Measurements from ENCODE around the gene PNMA6A.
"Not testable (repeated sequence)": the region's sequence is repeated elsewhere in the genome, so short reads cannot be mapped to it uniquely, and the experiment has no call there.

PNMA6A gene

DNA sequence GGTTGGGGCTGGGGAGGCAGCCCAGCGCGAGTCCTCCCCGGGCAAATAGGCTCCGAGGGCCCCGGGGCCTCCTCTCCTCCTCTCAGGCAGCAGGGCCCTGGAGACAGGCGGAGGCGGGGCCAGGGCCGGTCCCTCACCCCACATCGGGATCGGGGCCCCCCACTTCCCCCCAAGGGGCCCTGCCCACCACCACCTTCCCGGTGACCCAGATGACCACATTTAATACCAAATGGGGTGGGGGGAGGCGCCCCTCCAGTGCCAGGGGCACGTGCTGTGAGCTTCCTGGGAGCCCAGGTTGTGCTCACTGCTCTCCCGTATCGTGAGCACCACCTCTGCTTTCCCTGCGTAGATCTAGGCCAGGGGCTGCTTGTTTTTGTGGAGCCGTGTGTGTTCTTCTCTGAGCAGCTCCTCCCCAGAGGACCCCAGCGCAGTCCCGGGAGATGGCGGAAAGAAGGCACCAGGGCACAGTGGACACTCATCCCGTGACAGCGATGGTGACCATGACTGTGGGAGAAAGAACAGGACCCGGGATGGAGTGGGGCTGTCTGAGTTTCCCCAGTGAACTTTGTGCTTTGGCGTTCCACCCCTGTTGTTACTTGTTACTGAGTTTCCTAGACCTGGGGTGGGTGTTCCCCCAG lies 2.1 kb downstream of the PNMA6A start:
- no peak overlapping the region for H3K4me3 ChIP-seq (ENCODE audit: low read depth, low read length)
- DNase-seq (ENCODE audit: low read depth) = no peak

DNA sequence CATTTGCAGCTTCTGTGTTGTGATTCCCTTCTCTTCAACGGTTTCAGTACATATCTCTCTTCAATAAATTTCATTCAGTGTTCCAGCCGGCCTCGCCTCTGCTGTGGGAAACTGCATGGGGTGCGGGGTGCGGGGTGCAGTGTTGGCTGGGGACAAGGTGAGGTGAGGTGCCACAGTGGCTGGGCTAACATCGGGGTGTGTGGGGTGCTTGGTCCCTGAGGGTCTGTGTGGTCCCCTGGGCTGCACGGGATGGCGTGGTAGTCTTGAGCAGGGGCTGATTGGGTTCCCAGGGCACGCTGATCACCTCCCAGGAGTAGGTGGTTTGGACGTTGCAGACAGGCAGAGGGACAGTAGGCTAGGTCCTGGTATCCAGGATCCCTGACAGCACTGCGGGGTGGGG lies 2.7 kb downstream of the PNMA6A start:
- no peak for DNase-seq (ENCODE audit: low read depth)

DNA sequence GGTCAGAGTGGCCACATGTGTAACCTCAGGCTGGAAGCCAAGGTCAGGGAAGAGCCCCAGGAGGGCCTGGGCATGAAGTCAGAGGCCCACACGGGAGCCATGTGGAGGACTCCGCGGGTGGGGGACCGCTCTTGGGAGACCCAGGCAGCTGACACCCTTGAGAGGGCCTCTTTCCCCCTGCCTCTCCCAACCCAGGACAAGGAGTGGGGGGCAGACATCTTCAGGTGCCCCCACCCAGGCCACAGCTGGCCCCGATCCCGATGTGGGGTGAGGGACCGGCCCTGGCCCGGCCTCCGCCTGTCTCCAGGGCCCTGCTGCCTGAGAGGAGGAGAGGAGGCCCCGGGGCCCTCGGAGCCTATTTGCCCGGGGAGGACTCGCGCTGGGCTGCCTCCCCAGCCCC lies 3.1 kb downstream of the PNMA6A start:
- DNase-seq (ENCODE audit: low read depth) = no peak
- no peak overlapping the region for H3K4me3 ChIP-seq (ENCODE audit: low read depth, low read length)

More for the DNA sequence above, 2.7 kb downstream of the PNMA6A start:
- no peak overlapping the region for H3K4me3 ChIP-seq (ENCODE audit: low read depth, low read length)

DNA sequence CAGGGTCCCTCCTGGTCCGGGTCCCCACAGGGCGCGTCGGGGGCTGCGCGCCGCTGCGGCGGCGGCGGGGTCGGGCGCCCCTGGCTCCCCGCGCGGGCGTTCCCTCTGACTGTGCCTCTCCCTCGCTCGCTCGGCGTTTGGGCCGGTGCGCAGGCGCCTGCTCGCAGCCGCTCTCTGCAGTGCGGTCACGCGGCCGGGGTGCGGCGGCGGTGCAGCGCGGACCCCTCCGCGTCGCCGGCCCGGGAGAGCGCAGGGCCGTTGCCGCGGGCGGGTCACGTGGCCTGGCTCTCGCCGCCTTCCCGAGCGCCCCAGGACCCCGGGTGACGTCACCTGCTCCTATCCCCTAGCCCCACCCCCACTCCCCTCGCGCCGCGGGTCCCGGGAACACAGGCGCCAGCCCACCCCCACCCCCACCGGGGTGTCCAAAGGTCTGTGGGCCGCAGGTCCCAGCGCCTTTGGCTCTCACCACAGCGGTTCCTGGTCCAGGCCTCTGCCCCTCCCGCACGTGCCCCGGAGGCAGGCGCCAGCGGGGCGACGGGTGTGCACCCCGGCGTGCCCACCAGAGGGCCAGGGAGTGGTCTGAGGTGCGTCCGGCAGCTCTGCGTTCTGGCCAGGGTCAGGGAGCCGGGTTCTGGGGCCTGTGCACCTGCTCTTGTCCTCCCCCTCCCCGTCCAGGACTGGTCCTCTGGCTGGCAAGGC lies 5.3 kb downstream of the PNMA6A start:
- not testable (repeated sequence) for H3K4me3 ChIP-seq (ENCODE audit: low read depth, low read length); DNase-seq (ENCODE audit: low read depth)

DNA sequence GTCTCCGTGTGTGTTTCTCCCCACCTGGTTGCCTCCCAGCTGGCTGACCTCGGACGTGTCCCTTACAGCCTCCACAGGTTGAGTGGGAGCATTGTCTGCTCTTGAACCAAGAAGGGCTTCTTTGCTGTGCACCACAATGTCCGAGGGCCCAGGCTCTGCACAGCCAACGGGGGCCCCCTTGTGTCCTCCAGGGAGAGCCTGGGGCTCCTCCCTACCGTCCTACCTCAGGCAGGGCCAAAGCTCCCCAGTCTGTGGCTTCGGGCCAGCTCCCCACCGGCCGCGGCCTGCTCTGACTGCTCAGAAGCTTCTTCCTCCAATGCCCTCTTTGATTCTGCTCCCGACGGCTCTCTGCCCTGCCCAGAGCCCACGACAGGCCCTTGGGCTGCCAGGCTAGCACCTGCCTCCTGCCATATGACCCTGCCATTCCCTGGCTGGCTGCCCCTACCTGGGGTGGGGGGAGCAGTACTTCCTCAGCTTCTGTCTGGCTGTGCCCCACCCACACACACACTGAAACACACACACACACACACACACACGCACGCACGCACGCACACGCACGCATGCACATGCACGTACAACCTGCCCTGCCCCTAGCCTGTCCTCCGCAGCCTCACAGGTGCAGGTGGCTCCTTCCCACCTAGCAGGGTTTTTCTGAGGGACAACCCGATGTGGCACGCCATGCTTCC lies 11.1 kb downstream of the PNMA6A start:
- not testable (repeated sequence) for DNase-seq (ENCODE audit: low read depth); H3K4me3 ChIP-seq (ENCODE audit: low read depth, low read length)

DNA sequence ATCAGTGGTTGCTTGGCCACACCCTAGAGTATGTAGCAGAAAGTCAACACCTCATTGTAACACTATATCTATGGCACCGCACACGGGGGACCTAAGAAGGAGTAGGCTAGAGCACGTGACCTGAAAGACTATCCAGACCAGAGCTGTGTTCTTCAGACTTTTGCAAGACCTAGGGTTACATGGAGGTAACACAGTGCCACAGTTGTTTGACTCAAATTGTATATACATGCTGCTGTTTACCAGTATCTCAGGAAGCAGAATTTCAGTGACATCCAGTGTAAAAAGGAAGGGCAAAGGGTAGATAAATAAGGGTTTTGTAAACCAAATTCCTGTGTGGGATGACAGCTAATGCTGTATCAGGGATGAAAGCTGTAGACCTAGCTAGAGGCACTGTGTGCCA lies 30.2 kb downstream of the PNMA6A start:
- no peak for DNase-seq (ENCODE audit: low read depth)

DNA sequence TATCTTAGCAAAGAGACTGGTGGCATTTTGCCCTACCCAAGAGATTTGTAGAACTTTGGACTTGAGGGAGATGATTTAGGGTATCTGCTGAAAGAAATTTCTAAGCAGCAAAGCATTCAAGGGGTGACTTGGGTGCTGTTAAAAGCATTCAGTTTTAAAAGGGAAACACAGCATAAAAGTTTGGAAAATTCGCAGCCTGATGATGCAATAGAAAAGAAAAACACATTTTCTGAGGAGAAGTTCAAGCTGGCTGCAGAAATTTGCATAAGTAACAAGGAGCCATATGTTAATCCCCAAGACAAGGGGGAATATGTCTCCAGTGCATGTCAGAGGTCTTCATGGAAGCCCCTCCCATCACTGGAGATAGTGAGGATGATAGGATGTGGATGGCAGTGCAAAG lies 32.7 kb downstream of the PNMA6A start:
- DNase-seq (ENCODE audit: low read depth); H3K4me3 ChIP-seq (ENCODE audit: low read depth, low read length): not testable (repeated sequence)

More for the DNA sequence above, 30.2 kb downstream of the PNMA6A start:
- H3K4me3 ChIP-seq (ENCODE audit: low read depth, low read length) = no peak overlapping the region

DNA sequence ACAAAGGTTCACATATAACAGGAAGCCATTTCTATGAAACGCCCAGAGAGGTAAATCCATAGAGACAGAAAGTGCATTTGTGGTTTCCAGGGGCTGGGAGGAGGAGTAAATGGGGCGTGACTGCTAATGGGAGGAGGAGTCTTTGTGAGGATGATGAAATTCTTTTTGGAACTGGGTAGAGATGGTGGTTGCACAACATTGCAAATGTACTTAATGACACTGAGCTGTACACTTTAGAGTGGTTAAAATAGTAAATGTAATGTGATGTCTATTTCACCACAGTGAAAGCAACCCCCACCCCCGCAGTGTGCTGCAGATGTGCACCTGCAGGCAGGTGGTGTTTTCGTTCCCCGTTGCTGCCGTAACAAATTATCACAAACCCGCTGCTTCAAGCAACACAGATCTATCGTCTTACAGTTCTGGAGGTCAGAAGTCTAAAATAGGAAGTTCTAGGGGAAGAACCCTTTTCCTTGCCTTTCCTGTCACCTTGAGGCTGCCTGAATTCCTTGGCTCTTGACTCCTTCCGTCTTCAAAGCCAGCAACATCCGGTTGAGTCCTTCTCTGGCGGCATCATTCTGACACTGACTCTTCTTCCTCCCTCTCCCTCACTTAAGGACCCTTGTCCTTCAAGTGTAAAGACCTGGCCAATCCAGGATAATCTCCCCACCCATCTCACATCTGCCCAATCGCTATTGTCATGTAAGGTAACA lies 34.0 kb downstream of the PNMA6A start:
- H3K4me3 ChIP-seq (ENCODE audit: low read depth, low read length); DNase-seq (ENCODE audit: low read depth): not testable (repeated sequence)

DNA sequence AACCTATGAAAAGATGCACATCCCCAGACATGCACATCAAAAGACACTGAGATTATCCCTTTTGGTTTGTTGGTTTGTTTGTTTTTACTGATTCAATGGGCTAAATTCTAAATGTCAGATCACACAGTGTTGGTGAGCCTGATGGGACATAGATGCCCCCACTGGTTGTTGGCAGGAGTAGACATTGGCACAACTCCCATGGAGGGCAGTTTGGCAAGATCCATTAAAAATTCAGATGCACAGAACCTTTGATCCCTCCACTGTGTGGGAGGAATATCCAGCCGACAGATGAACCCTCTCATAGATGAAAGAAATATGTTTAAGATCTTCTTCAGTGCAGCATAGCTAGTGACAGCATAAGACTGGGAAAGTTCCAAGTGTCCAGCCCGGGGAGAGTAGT lies 38.5 kb downstream of the PNMA6A start:
- not testable (repeated sequence) for H3K4me3 ChIP-seq (ENCODE audit: low read depth, low read length); DNase-seq (ENCODE audit: low read depth)

DNA sequence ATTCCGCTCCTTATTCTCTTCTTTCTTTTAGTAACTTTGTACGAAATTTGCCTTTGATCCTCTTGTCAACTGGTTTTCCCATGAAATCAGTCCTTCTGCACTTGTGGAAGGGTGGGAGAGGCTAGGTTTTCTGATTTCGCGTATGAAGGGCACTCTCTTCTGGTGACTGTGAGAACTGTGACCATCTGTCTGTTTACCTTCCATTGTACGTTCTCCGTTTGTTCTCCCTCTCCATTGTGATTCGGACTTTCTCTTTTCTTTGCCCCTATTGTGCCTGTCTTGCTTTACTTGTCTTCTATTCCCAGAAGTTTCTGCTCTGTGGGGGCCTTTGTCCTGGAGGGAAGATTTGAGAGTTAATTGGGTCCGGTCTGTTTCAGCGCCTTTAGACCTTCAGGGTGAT lies 41.6 kb downstream of the PNMA6A start:
- DNase-seq (ENCODE audit: low read depth); H3K4me3 ChIP-seq (ENCODE audit: low read depth, low read length): not testable (repeated sequence)

DNA sequence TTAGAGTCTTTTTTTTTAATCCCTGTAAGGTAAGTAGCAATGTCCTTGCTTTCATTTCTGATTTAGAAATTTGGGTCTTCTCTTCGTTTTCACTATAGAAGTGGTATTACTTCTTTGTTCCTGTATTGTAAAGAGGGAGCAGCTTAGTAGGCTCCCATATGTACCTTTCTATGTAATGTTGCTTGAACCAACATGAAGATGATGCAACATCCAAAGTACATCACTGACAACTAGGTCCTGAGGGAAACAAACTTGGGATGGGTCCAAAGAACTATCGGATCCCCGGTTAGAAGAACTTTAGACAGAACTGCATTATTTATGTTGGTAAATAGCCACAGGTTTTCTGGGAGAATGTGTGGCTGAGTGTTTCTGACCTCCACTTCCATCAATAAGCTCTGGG lies 45.5 kb downstream of the PNMA6A start:
- H3K4me3 ChIP-seq (ENCODE audit: low read depth, low read length); DNase-seq (ENCODE audit: low read depth): not testable (repeated sequence)

DNA sequence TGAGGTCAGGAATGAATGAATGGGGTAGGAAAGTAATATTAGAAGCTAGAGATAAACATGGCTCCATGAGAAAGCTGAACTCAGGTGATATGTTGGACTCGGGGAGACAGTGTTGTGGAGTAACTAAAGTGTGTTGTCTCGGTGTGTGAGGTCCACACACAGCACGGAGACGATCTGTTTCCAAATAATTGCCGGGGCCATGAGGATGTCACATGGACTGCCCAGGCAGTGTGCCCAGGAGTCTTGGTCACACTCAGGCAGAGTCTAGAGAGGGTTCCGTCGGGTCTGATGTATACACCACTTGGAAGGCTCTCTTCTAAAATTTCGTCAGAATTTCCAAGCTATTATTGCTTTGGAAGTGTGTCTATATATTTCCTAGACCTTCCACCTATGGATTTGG lies 48.0 kb downstream of the PNMA6A start:
- not testable (repeated sequence) for DNase-seq (ENCODE audit: low read depth); H3K4me3 ChIP-seq (ENCODE audit: low read depth, low read length)

DNA sequence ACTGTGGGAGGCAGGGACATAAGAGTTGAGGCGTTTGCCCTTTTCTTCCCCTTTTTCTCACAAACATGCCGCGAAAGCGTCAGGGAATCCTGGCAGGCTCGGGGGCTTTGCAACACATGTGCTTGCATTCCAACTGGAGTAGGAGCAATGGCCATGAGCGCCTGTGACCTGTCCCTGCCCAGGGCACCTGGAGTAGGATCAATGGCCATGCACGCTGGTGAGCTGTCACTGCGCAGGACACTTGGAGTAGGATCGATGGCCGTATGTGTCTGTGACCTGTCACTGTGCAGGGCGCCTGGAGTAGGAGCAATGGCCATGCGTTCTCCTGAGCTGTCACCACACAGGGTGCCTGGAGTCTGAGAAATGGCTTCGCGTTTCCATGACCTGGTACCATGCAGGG lies 51.2 kb downstream of the PNMA6A start:
- DNase-seq (ENCODE audit: low read depth); H3K4me3 ChIP-seq (ENCODE audit: low read depth, low read length): not testable (repeated sequence)
